Astrocyte (in vitro differentiated cells and primary cell): ENCODE results near the gene PLEKHN1. TPM values are rescaled to one million over a fixed set of nuclear protein-coding genes. Genes with fewer than 3 reads are reported as not detected.

ENCODE experiments used
- DNase-seq: peaks from one replicate; pipeline ENCODE4 v3.0.0-alpha.2; 2010; ENCODE audit warnings: low read depth
- FAIRE-seq: peaks from 2 replicates; lab custom pipeline; 2011; peaks lifted over from hg19 to GRCh38; lab: Jason Lieb, UNC
- H2AFZ ChIP-seq: 2 replicates; pipeline ENCODE4 v1.6.0; 2012; ENCODE audit warnings: low read depth, low read length, inconsistent platforms
- H3K27ac ChIP-seq: 2 replicates; pipeline ENCODE4 v1.5.1; 2011; ENCODE audit warnings: low read depth, low read length, inconsistent platforms
- H3K27me3 ChIP-seq: 2 replicates; pipeline ENCODE4 v1.6.0; 2011; ENCODE audit warnings: low read length, inconsistent platforms; ENCODE audit not compliant: insufficient read depth
- H3K36me3 ChIP-seq: 2 replicates; pipeline ENCODE4 v1.5.1; 2011; ENCODE audit warnings: low read length, inconsistent platforms; ENCODE audit not compliant: insufficient read depth
- H3K4me1 ChIP-seq: 2 replicates; pipeline ENCODE4 v1.5.1; 2011; ENCODE audit warnings: low read length, inconsistent platforms; ENCODE audit not compliant: insufficient read depth
- H3K4me2 ChIP-seq: 2 replicates; pipeline ENCODE4 v1.6.0; 2012; ENCODE audit warnings: low read length, inconsistent platforms
- H3K4me3 ChIP-seq: 2 replicates; pipeline ENCODE4 v1.5.1; 2011; ENCODE audit warnings: low read depth, mild to moderate bottlenecking, low read length, inconsistent platforms; ENCODE audit not compliant: insufficient read depth
- H3K79me2 ChIP-seq: 2 replicates; pipeline ENCODE4 v1.6.0; 2012; ENCODE audit warnings: mild to moderate bottlenecking, low read length, inconsistent platforms; ENCODE audit not compliant: insufficient read depth
- H3K9ac ChIP-seq: 2 replicates; pipeline ENCODE4 v1.6.0; 2012; ENCODE audit warnings: mild to moderate bottlenecking, low read length, inconsistent platforms
- H3K9me3 ChIP-seq: 2 replicates; pipeline ENCODE4 v1.5.1; 2012; ENCODE audit warnings: low read depth, mild to moderate bottlenecking, low read length, inconsistent platforms; ENCODE audit not compliant: insufficient read depth
- H4K20me1 ChIP-seq: 2 replicates; pipeline ENCODE4 v1.6.0; 2012; ENCODE audit warnings: low read length, inconsistent platforms; ENCODE audit not compliant: insufficient read depth
- H3K27ac Mint-ChIP-seq: one replicate; pipeline ENCODE4 v1.8.0; 2021; ENCODE audit warnings: mild to moderate bottlenecking, mixed read lengths; ENCODE audit not compliant: unreplicated experiment
- H3K27me3 Mint-ChIP-seq: one replicate; pipeline ENCODE4 v1.8.0; 2021; ENCODE audit warnings: low read depth, mixed read lengths; ENCODE audit not compliant: unreplicated experiment
- H3K36me3 Mint-ChIP-seq: one replicate; pipeline ENCODE4 v1.8.0; 2021; ENCODE audit warnings: low read depth, mixed read lengths; ENCODE audit not compliant: unreplicated experiment
- H3K4me1 Mint-ChIP-seq: one replicate; pipeline ENCODE4 v1.8.0; 2021; ENCODE audit warnings: low read depth, mixed read lengths; ENCODE audit not compliant: unreplicated experiment
- H3K4me3 Mint-ChIP-seq: one replicate; pipeline ENCODE4 v1.8.0; 2021; ENCODE audit warnings: mild to moderate bottlenecking, moderate library complexity, mixed read lengths; ENCODE audit not compliant: unreplicated experiment
- H3K9me3 Mint-ChIP-seq: one replicate; pipeline ENCODE4 v1.8.0; 2021; ENCODE audit warnings: mild to moderate bottlenecking, mixed read lengths; ENCODE audit not compliant: unreplicated experiment
- EZH2 ChIP-seq: IDR thresholded peaks from 2 replicates; pipeline ENCODE4 v1.6.1; 2012; ENCODE audit warnings: mild to moderate bottlenecking, low read length, inconsistent platforms; ENCODE audit not compliant: insufficient read depth
- total RNA-seq: library from RNA; stranded (reverse); gene quantifications from 2 replicates; pipeline ENCODE4 v1.2.1, GENCODE V29; 2021
- TF ChIP-seq, protein P1 (sequence below): IDR thresholded peaks from 2 replicates; pipeline ENCODE4 v1.5.1; 2011; ENCODE audit warnings: low read depth, mild to moderate bottlenecking, inconsistent platforms, low read length, moderate library complexity; ENCODE audit not compliant: insufficient read depth

PLEKHN1 gene
- total RNA-seq, 1 donor from 2014 or later: 2.4 TPM

DNA sequence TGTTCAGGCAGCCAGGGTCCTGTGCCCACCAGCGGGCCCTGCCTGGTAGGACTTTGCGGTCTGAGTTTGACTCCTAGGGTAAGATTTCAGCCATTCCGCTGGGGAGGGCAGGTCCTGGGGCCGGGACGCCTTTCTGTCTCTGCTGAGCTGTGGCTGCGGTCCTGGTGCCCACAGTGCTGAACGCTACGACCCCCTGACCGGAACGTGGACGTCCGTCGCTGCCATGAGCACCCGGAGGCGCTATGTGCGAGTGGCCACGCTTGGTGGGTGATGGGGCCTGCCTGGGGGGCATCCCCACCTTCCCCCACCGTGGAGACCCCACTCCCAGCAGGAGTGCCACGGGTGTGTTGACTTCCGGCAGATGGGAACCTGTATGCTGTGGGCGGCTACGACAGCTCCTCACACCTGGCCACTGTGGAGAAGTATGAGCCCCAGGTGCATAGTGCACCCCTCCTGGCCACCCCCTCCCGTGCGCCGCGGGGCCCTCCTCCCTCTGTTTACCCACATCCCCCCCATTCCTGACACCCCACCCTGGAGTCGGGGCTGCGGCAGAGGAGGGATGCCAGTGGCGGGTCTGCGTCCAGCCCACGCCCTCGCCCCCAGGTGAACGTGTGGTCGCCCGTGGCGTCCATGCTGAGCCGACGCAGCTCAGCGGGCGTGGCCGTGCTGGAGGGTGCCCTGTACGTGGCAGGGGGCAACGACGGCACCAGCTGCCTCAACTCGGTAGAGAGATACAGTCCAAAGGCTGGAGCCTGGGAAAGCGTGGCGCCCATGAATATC lies 2.3 kb upstream of the PLEKHN1 start:
- Histone ChIP-seq H3K4me1 (peaks cover 25% of the 10 kb centered on the region), H4K20me1 (no peaks in the 10 kb centered on the region), H3K4me3 (no peak overlapping the region), H3K79me2 (peaks cover 8% of the 10 kb centered on the region), H3K9ac (no peak overlapping the region), H3K4me2 (no peak overlapping the region), H3K27ac (no peak overlapping the region), H3K27me3 (no peaks in the 10 kb centered on the region), H2AFZ (no peak overlapping the region), H3K36me3 (peaks cover 5% of the 10 kb centered on the region), H3K9me3 (no peaks in the 10 kb centered on the region)
- Mint-ChIP-seq H3K9me3 (no peaks in the 10 kb centered on the region), H3K4me1 (no peaks in the 10 kb centered on the region), H3K27me3 (peaks cover 6% of the 10 kb centered on the region), H3K36me3 (peaks cover 4% of the 10 kb centered on the region), H3K4me3 (no peak overlapping the region), H3K27ac (no peak overlapping the region)
- TF ChIP-seq EZH2: no peak
- TF ChIP-seq, protein P1, sequence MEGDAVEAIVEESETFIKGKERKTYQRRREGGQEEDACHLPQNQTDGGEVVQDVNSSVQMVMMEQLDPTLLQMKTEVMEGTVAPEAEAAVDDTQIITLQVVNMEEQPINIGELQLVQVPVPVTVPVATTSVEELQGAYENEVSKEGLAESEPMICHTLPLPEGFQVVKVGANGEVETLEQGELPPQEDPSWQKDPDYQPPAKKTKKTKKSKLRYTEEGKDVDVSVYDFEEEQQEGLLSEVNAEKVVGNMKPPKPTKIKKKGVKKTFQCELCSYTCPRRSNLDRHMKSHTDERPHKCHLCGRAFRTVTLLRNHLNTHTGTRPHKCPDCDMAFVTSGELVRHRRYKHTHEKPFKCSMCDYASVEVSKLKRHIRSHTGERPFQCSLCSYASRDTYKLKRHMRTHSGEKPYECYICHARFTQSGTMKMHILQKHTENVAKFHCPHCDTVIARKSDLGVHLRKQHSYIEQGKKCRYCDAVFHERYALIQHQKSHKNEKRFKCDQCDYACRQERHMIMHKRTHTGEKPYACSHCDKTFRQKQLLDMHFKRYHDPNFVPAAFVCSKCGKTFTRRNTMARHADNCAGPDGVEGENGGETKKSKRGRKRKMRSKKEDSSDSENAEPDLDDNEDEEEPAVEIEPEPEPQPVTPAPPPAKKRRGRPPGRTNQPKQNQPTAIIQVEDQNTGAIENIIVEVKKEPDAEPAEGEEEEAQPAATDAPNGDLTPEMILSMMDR: no peak
- DNase-seq: no peak
- no peak for FAIRE-seq

DNA sequence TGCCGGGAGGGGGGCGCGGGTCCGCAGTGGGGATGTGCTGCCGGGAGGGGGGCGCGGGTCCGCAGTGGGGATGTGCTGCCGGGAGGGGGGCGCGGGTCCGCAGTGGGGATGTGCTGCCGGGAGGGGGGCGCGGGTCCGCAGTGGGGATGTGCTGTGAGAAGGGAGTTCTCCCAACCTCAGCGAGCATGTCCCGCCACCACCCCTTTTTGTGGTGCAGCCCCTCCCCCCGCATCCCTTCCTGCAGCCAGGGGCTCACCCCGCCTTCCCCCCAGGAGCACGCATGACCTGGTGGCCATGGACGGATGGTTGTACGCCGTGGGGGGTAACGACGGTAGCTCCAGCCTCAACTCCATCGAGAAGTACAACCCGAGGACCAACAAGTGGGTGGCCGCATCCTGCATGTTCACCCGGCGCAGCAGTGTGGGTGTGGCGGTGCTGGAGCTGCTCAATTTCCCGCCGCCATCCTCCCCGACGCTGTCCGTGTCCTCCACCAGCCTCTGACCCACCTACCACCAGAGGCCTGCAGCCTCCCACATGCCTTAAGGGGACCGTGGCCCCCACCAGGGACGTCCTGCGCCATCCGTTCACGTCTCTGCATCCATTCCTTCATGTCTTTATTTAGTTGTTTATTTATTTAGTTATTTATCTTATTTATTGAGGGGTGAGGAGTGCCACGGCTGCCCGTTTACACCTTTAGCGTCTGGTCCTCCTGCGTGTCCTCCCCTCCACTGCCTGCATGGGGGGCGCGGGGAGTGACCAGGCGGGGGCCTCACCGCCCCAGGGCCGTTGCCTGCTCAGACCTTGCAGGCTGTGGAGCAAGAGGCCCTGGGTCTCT lies 1.4 kb upstream of the PLEKHN1 start:
- no peaks in the 10 kb centered on the region for H3K9me3 ChIP-seq
- H4K20me1 ChIP-seq: peaks cover 6% of the 10 kb centered on the region
- no peak for FAIRE-seq
- no peaks in the 10 kb centered on the region for H3K27me3 ChIP-seq
- no peaks in the 10 kb centered on the region for H3K9me3 Mint-ChIP-seq
- peaks cover 4% of the 10 kb centered on the region for H3K36me3 Mint-ChIP-seq
- H3K4me1 Mint-ChIP-seq: no peaks in the 10 kb centered on the region
- no peak overlapping the region for H3K9ac ChIP-seq
- no peak for DNase-seq
- peaks cover 23% of the 10 kb centered on the region for H3K4me1 ChIP-seq
- no peak overlapping the region for H3K4me3 ChIP-seq
- no peak overlapping the region for H3K4me2 ChIP-seq
- H3K27ac ChIP-seq: no peak overlapping the region
- no peak overlapping the region for H2AFZ ChIP-seq
- H3K27me3 Mint-ChIP-seq: peaks cover 15% of the 10 kb centered on the region
- H3K36me3 ChIP-seq: peaks cover 5% of the 10 kb centered on the region
- TF ChIP-seq, protein P1: no peak
- TF ChIP-seq EZH2: no peak
- H3K27ac Mint-ChIP-seq: no peak overlapping the region
- no peak overlapping the region for H3K4me3 Mint-ChIP-seq
- peaks cover 7% of the 10 kb centered on the region for H3K79me2 ChIP-seq
